Stimulated activated naive CD4-positive, alpha-beta T cell (primary cell): ENCODE data around the gene EML6.

Experiments used
- DNase-seq, 6 experiments: peaks; one replicate each; lab custom pipeline; 2025; lab: John Stamatoyannopoulos, UW

Gene EML6

DNA sequence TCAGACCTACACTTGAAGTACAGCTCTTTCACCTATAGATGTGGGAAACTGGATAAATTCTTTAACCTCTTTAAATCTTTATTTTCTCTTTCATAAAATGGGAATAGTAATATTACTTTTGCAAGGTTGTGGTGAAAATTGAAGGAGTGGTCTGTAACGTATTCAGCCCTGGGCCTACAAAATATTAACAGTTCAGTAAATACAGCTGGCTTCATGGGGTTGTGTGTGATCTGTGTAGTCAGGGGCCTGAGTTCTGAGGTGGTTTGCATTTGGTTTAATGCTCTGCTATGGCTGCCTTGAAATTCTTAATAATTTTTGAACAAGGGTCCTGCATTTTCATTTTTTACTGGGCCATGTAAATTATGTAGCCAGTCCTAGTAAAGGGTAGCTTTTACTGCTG, 16.8 kb upstream of the EML6 start:
- no peak for DNase-seq

DNA sequence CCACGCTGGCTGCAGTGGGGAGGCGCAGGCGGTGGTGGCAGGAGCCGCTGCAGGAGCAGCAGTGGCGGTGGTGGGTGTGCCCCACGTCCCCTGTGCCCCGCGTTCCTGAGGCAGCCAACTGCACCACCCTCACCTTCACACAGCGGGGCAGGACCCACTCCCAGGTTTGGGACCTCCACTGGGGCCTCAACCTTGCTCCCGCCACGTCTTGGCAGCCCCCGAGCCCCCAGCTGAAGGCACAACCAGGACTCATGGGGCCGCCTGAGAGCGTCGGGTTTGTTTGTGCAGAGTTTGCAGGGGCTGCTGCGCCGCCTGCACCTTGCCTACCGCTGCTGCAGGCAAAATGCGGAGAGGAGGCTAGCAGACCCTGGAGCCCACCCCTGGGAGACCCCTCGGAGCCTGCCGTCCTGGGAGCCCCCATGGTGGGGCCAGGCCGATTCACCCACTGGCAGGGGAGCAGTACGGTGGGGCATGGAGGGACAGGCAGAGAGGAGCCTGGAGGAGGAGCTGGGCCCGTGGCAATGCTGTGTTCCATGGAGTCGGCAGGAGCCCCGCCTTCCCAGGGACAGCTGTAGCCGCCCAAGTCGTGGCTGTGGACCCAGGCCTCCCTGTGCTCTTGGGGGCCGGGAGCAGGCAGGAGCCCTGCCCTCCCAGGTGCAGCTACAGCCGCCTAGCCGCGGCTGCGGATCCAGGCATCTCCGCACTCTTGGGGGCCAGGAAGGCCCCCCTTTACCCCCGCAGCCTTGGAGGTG, 14.7 kb upstream of the EML6 start:
- peak in 4 of 6 experiments; percentile 12 to 57 (median 22) for DNase-seq

DNA sequence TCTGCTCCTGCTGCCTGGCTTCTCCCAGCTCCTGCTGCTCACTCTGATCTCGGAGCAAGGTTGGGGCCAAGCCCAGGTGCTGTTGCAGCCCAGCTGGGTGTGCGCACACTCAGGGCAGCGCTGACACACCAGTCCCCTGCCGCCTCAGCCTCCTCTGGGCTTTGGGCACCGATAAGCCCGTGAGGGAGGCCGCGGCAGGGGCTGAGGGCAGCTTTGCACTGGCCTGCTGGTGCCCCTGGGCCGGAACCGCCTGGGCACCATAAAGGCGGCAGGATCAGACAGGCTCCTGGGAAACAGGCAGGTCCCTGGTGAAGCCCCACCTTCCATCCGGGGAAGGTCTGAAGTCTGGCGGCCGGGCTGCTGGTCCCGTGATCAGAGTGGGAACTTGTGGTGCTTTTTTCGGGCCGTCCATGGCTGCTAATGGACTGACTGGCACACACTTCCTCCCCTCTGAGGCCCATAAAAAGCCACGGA, 14.1 kb upstream of the EML6 start:
- DNase-seq: peak in 2 of 6 experiments; percentile 16 to 37

DNA sequence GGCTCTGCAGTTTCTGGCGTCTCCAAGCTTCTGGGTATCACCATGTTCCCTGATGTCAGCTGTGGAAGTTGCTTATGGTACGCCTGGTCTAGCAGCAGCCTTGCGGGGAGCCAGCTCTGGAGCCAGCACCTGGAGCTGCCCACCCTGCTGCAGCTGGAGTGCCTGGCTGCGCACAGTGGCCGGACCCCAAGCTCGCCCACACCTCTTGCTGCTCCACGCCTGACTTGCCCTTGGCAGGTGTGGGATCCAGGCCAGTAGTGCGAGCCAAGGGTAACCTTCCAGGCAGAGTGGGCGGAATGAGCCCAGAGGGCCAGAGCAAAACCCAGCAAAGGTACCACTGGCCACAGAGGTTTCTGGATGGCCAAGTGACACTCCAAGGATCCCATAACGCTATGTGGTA, 13.2 kb upstream of the EML6 start:
- no peak for DNase-seq

DNA sequence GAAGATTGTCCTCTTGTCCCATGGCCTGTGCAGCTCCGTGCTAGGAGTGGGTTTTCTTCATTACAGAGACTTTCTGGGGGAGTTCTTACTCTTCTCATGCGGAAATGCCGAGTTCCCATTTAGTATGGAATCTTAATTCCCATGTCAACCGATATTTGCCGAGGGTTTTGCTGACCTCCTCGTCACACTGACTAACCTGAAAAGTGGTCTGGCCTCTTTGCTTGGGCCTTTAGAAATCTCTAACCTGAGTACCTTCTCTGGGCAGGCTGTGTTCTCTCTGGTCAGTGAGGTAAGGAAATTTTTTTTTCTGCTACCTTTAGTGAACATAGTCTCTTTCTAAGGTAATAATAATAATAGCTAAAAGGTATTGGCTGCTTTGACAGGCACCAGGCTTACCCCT, 10.9 kb upstream of the EML6 start:
- DNase-seq: no peak

DNA sequence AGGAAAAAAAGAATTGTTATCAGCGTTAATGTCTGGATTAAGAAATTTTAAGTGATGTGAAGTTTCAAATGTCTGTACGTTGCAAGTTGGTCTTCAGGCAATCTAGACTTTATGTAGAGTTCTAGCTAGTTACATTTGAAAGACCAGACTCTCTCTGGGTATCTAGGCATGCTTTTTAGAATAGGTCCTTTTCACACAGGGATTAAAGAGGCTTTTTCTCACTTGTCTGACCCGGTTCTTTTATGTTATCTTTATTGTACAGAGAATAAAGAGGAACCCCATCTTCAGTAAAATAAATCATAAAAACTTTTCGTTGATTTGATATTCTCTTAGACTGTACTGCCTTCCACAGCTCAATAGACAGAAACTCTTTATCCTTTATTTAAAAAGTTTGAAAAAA, 8.5 kb upstream of the EML6 start:
- no peak for DNase-seq

DNA sequence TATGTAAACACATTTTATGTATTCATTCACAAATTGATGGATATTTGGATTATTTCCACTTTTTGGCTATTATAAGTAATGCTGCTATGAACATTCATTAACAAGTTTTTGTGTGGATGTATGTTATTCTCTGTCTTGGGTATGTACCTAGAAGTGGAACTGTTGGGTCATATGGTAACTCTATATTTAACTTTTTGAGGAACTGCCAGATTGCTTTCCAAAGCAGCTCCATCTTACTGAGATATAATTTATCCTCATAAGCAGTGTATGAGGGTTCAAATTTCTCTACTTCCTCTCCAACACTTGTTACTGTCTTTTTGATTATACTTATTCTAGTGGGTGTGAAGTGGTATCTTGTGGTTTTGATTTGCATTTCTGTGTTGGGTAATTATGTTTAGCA, 7.1 kb upstream of the EML6 start:
- DNase-seq: no peak

DNA sequence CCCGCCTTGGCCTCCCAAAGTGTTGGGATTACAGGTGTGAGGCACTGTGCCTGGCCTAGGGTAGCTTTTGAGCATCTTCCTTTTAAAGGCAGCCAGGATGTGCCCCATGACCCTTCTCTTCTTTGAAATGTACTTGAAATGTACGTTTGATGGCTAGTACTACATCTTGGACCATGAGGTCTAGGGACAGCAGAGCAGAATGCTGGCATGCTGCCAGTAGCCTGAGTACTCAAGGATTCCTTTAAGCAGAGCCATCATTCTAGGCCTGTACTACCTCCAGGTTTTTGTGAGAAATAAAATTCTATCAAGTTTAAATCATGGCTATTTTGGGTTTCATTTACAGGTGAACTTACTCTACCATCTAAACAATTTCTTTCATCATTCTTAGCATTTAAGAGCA, 2.9 kb upstream of the EML6 start:
- DNase-seq: no peak

DNA sequence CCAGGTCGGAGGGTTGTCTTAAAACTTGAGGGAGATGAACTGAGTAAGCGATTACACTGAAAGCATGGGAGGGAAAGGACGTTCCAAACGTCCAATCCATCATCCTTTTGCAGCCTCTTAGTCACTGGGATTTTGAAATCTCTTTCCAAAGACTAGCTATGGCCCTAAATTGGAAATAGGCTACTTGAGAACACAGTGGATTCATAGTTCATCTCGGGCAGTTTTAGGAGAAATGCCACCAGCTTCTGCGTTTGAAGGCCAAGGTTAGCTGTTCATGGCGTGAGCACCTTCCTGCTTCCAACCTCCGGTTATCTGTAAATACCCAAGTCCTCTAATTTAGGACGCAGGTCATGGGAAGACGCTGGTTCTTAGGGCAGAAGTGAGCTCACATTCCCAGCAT, 821 bp upstream of the EML6 start:
- DNase-seq: peak in 1 of 6 experiments; percentile 15

DNA sequence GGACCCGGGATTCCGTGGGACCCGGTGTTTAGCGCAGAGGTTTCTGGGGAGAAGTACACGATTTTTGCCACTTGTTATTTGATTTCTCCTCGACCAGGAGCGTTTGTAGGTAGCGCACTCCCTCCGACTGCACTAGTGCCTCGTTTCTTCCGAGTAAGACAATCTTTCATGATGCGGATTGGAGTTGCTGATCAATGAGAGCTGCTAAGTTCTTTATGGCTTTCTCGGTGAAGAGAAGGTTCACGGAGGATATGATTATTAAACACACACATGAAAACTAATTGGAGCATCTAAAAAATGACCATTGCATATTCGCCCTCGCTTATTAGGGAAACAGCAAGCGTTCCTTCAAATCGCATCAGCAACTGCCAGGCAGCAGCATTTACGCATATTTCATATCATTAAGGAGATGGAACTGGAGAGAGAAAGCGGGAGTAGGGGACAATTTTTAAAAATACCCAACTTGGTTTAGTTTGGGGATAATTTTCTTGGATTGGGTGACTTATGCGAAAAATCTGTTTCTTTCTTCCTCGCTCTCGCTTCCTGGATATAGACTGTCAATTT, 616 bp downstream of the EML6 start:
- DNase-seq: peak in 1 of 6 experiments; percentile 50

DNA sequence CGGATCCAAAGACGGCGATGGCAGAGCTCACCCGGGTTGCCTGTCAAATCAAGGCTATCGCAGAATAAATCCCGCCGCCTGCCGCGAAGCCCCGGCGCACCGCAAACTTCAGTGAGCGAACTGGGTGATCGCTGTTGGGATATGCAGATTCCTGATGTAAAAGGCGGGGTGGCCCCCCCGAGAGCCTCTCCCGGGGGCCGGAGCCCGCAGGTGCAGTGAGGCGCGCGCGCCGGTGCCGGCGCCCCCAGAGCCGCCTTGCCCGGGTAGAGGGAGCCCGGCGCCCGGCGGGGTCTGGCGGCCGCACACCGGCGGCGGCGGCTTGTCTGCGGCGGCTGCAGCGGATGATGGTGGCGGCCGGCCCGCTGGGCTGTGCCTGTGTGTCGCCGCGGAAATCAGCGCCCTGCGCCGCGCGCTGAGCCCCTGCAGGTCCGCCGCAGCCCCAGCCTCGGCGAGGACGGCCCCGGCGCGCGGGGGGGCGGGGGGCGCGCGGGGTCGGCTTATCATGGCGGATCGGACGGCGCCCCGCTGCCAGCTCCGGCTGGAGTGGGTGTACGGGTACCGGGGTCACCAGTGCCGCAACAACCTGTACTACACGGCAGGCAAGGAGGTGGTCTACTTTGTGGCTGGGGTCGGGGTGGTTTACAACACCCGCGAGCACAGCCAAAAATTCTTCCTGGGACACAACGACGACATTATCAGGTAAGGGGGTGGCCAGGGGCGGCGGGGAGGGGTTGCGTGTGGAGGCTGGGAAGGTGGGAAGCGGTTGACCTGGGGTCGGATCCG, 1.3 kb downstream of the EML6 start:
- peak in 4 of 6 experiments; percentile 4 to 59 (median 37) for DNase-seq

DNA sequence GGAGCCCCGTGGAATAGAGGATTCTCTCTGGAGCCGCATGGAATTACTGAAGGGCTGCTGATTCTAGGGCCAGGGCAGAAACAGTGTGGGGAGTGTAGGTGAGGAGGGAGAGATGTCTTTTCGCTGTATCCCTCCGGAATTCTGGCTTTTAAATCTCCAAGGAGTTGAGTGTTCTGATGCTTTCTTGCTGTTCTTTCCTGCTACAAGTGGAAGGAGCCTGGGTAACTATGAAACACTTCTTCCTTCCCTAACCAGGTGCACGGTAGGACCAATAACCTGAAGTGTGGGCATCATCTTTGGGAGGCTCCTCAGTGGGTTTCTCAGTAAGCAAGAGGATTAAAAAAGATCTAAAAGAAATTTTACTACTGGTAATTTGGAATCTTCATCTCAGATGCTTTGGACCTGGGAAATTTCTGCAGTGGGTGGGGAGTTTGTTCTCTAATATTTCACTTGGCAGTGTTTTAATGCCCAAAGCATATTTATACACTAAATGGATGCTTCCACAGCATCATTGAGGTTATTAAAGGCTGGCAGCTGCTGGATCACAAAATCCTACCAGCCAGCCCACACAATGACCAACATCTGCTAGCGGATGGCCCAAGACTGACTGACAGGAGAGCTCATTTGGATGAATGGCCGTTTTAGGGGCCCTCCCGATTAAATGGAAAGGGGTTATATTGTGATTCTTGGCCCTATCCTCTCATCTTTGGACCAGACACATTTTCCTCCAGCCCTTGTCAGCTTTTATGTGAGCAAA, 2.1 kb downstream of the EML6 start:
- DNase-seq: peak in 1 of 6 experiments; percentile 10

DNA sequence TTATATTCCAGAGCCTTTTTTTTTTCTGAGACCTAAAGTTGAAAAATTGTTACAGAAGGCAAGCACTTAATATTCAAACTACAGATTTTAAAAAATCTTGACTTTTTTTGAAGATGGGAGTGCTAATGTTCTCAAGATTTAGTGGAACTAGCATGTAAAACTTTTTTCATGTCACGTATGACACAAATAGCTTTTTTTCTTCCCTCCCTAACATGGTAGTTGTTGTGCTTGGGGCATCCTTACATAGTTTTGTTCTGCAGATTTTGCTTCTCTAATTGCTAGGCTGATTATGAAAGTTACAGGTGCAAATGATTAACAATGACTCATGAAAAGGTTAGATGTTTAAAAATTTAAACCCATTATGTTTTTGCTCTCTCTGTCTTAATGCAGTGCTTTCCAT, 3.0 kb downstream of the EML6 start:
- no peak for DNase-seq

DNA sequence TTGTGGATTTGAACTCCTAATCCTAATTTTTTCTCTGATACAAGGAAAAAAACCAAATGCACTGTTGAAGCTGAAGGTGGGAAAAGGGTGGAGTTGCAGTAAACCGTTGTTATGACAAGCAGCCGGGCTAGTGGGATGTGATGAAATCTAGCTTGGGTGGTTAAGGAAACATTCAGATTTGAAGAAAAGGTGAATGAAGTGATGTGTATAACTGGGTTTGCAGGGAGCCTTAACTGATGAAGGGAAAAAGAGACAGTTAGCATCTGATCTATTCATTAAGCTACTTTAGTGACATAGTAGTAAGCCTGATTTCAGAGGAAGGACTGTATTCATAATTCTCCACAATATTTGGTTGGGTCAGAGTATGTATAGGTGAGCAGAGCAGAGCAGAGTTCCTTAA, 3.5 kb downstream of the EML6 start:
- no peak for DNase-seq

DNA sequence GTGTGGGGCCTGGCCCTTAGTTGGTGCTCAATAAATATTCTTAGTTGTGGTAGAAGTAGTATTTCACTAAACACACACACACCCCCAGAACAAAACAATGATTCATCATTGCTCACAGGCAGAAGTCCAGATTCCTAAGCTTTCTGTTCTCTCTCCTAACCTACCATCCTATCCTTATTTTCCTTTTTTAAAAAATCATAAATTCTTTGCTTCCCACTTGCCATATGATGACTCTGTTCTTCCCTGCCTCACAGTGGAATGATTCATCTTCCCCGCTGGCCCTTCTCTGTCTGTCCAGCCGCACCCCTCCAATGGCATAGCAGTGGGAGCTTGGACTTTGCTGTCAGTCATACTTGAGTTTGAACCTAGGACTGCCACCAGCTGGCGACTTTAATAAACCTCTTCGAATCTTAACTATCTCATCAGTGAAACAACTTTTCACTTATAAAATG, 5.2 kb downstream of the EML6 start:
- no peak for DNase-seq

DNA sequence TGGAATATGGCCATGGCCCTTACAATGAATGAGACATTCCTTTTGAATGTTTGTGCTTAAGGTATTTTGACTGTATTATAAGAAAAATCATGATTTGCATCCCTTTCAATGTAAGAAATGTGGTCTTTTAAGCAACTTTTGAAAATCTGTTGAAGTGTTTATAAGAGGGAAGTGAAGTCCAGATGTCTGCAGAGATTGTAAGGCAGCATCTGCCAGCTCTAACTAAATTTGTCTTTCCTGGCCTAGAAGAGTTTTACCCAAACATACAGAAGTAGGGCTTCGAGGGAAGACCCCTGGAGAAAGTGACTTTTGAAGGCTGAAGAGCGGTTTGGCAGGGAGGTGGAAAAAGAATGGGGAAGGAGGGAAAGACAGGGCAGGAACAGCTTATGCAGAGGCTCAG, 12.2 kb downstream of the EML6 start:
- DNase-seq: no peak

DNA sequence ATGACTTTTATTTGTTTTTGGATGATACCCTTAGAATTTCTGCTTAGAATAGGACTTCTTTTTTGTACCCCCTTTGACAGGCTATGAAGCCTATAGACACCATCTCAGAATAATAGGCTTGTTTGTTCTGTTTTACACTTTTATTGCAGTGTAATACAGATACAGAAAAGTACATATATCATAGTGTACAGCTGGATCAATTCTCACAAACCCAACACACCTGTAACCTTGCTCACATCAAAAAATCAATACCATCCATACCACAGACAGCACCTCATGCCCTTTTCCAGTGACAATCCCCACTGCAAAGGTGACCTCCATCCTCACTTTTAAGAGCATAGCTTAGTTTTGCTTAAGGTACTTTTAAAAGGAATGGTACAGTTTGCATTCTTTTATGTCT, 14.8 kb downstream of the EML6 start:
- no peak for DNase-seq

DNA sequence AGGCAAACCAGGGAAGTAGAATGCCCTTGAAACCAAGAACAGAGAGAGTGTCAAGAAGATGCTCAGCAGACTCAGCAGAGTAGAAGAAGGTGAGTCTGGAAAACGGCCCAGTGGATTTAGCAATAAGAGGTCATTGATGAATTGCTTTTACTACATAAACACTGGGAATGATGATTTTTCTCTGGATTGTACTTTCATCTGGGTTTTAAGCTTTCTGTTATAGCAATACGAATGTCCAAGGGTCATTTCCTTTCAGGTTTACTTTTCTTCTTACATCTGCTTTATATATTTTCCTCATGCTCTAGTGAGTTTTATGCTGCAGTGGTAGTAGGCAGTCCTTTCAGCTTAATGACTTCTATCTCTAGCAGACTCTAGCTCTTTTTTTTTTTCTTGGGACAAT, 16.9 kb downstream of the EML6 start:
- no peak for DNase-seq

DNA sequence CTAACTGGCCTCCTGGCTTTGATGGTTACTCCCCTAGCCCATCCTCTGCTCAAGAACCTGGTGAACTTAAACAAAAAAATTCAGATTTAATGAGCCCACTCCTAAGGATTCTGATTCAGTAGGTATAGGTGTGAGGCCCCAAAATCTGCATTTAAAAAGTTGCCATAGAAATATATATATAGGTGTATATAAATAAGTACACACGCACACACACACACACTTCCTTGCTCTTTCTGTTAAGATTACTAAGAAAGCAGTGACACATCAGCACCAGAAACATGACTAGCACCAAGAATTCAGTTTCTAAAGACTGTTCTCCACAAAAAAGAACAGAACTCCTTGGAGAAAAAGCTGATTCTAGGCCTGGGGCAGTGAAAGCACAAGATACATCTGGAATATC, 17.8 kb downstream of the EML6 start:
- no peak for DNase-seq

DNA sequence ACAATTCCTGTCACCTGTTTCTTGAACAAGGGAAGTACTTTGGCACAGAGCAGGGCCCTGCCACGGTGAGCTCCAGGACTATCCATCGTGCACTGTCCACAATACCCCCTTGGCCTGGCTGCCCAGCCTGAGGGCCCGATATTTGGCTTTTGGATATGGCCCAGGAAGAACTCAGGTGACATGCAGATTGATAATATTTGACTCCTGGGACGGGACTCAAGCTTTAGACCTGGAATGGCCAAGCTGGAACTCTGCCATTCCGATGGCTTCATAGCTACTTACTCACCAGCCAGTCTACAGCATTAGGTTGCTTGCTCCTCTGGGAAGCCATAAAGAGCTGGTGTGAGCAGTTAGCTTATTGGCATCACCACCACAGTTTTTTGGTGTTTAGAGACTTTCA, 26.6 kb downstream of the EML6 start:
- no peak for DNase-seq

DNA sequence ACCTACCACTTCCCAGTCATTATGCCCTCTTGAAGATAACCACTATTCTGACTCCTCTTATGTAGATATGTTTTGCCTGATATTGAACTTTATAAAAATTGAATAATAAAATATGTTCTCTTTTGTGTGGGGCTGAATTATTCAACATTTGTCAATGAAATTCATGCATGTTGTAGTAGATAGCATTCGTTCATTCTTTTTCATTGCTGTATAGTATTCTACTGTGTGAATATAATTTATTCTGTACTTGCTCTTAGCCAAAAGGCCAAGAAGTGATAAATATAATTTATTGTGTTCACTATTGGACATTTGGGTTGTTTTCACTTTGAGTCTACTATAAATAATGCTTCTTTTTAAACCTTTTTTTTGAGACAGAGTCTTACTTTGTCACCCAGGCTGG, 29.0 kb downstream of the EML6 start:
- no peak for DNase-seq

DNA sequence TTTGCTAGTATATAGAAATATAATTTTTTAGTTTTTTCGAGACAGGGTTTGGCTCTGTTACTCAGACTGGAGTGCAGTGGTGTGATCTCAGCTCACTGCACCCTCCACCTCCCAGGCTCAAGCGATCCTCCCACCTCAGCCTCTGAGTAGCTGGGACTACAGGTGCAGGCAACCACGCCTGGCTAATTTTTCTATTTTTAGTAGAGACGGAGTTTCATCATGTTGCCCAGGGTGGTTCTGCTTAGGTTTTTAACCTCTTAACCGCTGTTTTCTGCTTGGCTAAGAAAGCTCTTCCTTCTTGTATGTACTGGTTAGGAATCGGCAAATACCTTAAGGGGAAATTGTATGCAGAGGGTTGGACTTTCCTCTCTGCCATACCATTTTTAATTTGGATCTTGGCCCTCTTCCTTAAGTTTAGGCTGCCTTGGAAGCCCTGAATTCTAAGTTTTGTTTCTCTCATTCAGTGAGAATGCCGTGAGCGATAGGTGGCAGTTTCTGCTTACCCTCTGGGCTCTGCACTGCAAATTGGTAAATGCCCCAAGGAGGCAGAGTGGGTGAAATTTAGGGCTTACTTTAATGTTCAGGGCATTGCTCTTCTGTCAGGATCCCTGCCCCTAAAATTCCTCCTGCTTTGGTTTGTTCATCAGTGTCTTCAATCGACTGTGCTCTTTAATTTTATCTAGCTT, 32.3 kb downstream of the EML6 start:
- DNase-seq: no peak
